HG03457 (cell line): ENCODE data around the gene HECTD1.
A peak's percentile ranks its signal among the peaks of the same experiment; 100 is the strongest.
"Not testable (repeated sequence)": the region's sequence is repeated elsewhere in the genome, so short reads cannot be mapped to it uniquely, and the experiment has no call there.

ENCODE experiments used
- ATAC-seq: cut with Tn5 transposase; IDR thresholded peaks from one replicate; pipeline ENCODE4 v1.9.1; 2021; ENCODE audit warnings: moderate number of reproducible peaks; ENCODE audit not compliant: unreplicated experiment

The HECTD1 gene

GRCh38 chr14:31229009-31229408 is 21.4 kb upstream of the HECTD1 start:
- ATAC-seq = peak; percentile 70

GRCh38 chr14:31228533-31228932 is 20.9 kb upstream of the HECTD1 start:
- ATAC-seq = no peak

- ATAC-seq = no peak
Observed at GRCh38 chr14:31224808-31225207, 17.2 kb upstream of the HECTD1 start.

- ATAC-seq = no peak
Observed at GRCh38 chr14:31223331-31223730, 15.7 kb upstream of the HECTD1 start.

GRCh38 chr14:31222834-31223233 is 15.2 kb upstream of the HECTD1 start:
- ATAC-seq = no peak

GRCh38 chr14:31221266-31221665 is 13.7 kb upstream of the HECTD1 start:
- ATAC-seq = no peak

- ATAC-seq = no peak
Observed at GRCh38 chr14:31219169-31219568, 11.6 kb upstream of the HECTD1 start.

- ATAC-seq = no peak
Observed at GRCh38 chr14:31216359-31216758, 8.8 kb upstream of the HECTD1 start.

GRCh38 chr14:31212893-31213292 is 5.3 kb upstream of the HECTD1 start:
- ATAC-seq = no peak

GRCh38 chr14:31209605-31210004 is 2.0 kb upstream of the HECTD1 start:
- ATAC-seq = no peak

- no peak for ATAC-seq
Observed at GRCh38 chr14:31208546-31209424, 1.2 kb upstream of the HECTD1 start.

GRCh38 chr14:31207287-31207754 is 272 bp downstream of the HECTD1 start:
- ATAC-seq = peak; percentile 9

GRCh38 chr14:31206536-31207286 is 882 bp downstream of the HECTD1 start:
- peak; percentile 7 for ATAC-seq

GRCh38 chr14:31205681-31206535 is 1.7 kb downstream of the HECTD1 start:
- no peak for ATAC-seq

- no peak for ATAC-seq
Observed at GRCh38 chr14:31204593-31205534, 2.7 kb downstream of the HECTD1 start.

- not testable (repeated sequence) for ATAC-seq
Observed at GRCh38 chr14:31203899-31204592, 3.5 kb downstream of the HECTD1 start.

- ATAC-seq = no peak
Observed at GRCh38 chr14:31203414-31203742, 4.2 kb downstream of the HECTD1 start.

- ATAC-seq = no peak
Observed at GRCh38 chr14:31201111-31201510, 6.5 kb downstream of the HECTD1 start.

GRCh38 chr14:31200702-31200990 is 6.9 kb downstream of the HECTD1 start:
- ATAC-seq = no peak

- ATAC-seq = no peak
Observed at GRCh38 chr14:31197671-31198070, 9.9 kb downstream of the HECTD1 start.
